Endothelial cell of umbilical vein (primary cell): ENCODE measurements around the gene GRXCR2. TPM values are rescaled to one million over a fixed set of nuclear protein-coding genes. Genes with fewer than 3 reads are reported as not detected.

Experiments used
- BruUV-seq: library from RNA; stranded (reverse); fragments of 400-500 nt; replicated peaks from 2 replicates; lab custom pipeline; 2021; lab: Mats Ljungman, UMichigan
- CTCF ChIA-PET: fragments of 300-600, 350-600 bp; sonication (Branson Sonifier 250); formaldehyde crosslinking; loops from one replicate; lab custom pipeline; 2021; ENCODE audit warnings: antibody characterized with exemption, inconsistent platforms; lab: Charles Lee
- POLR2A ChIA-PET: fragments of 300-600, 350-600 bp; sonication (Branson Sonifier 250); formaldehyde crosslinking; loops from one replicate; lab custom pipeline; 2021; ENCODE audit warnings: antibody characterized with exemption, inconsistent platforms; lab: Charles Lee
- DNase-seq: peaks from one replicate; pipeline ENCODE4 v3.0.0-alpha.2; 2011; ENCODE audit warnings: low read depth, low spot score
- FAIRE-seq: peaks from 2 replicates; lab custom pipeline; 2011; peaks lifted over from hg19 to GRCh38; lab: Jason Lieb, UNC
- H2AFZ ChIP-seq: 2 replicates; pipeline ENCODE4 v1.6.0; 2012; ENCODE audit warnings: low read depth, low read length, control low read depth, inconsistent platforms
- H3K27ac ChIP-seq: 2 replicates; pipeline ENCODE4 v1.5.1; 2011; ENCODE audit warnings: low read depth, mild to moderate bottlenecking, control low read depth, low read length, moderate library complexity; ENCODE audit not compliant: insufficient read depth
- H3K27me3 ChIP-seq, 2 experiments: 2 replicates each; pipeline versions ENCODE4 v1.6.0 to v1.6.1; 2011; ENCODE audit warnings: low read length in 2 of 2, mixed read lengths in 1 of 2; ENCODE audit not compliant: control insufficient read depth in 2 of 2, insufficient read depth in 2 of 2
- H3K36me3 ChIP-seq, 2 experiments: 2 replicates in 1 of 2; 3 replicates in 1 of 2; pipeline ENCODE4 v1.5.1; 2011; ENCODE audit warnings: low read length in 2 of 2, mild to moderate bottlenecking in 1 of 2, moderate library complexity in 1 of 2; ENCODE audit not compliant: control insufficient read depth in 2 of 2, insufficient read depth in 2 of 2; ENCODE audit errors: extremely low read depth in 1 of 2
- H3K4me1 ChIP-seq: 3 replicates; pipeline ENCODE4 v1.5.1; 2011; ENCODE audit warnings: mild to moderate bottlenecking, low read length; ENCODE audit not compliant: control insufficient read depth, insufficient read depth; ENCODE audit errors: extremely low read depth
- H3K4me2 ChIP-seq: 2 replicates; pipeline ENCODE4 v1.6.1; 2011; ENCODE audit warnings: low read length, control low read depth, mixed read lengths; ENCODE audit not compliant: insufficient read depth
- H3K4me3 ChIP-seq, 3 experiments: fragments of 200-600 bp in 1 of 3; sonication (generic), shearing (Covaris generic) in 1 of 3; replicated peaks in 1 of 3; 2 replicates each; pipeline ENCODE4 v1.5.1; 2011 to 2016; ENCODE audit warnings: control low read depth in 3 of 3, low read length in 3 of 3, mild to moderate bottlenecking in 2 of 3, inconsistent platforms in 1 of 3, low read depth in 1 of 3, moderate library complexity in 1 of 3; ENCODE audit not compliant: insufficient read depth in 1 of 3
- H3K79me2 ChIP-seq: 2 replicates; pipeline ENCODE4 v1.6.0; 2012; ENCODE audit warnings: low read length, inconsistent platforms; ENCODE audit not compliant: control insufficient read depth, insufficient read depth
- H3K9ac ChIP-seq: replicated peaks from 2 replicates; pipeline ENCODE3; 2011; ENCODE audit warnings: low read length, control low read depth; ENCODE audit not compliant: insufficient read depth; ENCODE audit errors: extremely low read depth
- H3K9me1 ChIP-seq: replicated peaks from 3 replicates; pipeline ENCODE4 v1.6.0; 2011; ENCODE audit warnings: mild to moderate bottlenecking, low read length; ENCODE audit not compliant: control insufficient read depth, insufficient read depth; ENCODE audit errors: extremely low read depth
- H3K9me3 ChIP-seq: replicated peaks from 2 replicates; pipeline ENCODE4 v1.5.1; 2012; ENCODE audit warnings: low read length, inconsistent platforms; ENCODE audit not compliant: control insufficient read depth, insufficient read depth
- H4K20me1 ChIP-seq: replicated peaks from 2 replicates; pipeline ENCODE3; 2011; ENCODE audit warnings: mild to moderate bottlenecking, low read length; ENCODE audit not compliant: control insufficient read depth, insufficient read depth; ENCODE audit errors: extremely low read depth
- CTCF ChIP-seq, 2 donors: IDR thresholded peaks; 1 replicate in 1 of 2; 2 replicates in 1 of 2; pipeline ENCODE4 v1.5.1; 2011; ENCODE audit warnings: low read length in 2 of 2, mild to moderate bottlenecking in 2 of 2, moderate library complexity in 2 of 2, control low read depth in 1 of 2, inconsistent platforms in 1 of 2, low read depth in 1 of 2; ENCODE audit not compliant: insufficient read depth in 1 of 2; ENCODE audit errors: extremely low read depth in 1 of 2
- EZH2 ChIP-seq: IDR thresholded peaks from 2 replicates; pipeline ENCODE4 v1.6.1; 2012; ENCODE audit warnings: borderline replicate concordance, low read depth, mild to moderate bottlenecking, moderate library complexity, low read length, inconsistent platforms; ENCODE audit not compliant: severe bottlenecking
- FOS ChIP-seq: IDR thresholded peaks from 2 replicates; pipeline ENCODE4 v1.6.1; 2011; ENCODE audit warnings: mild to moderate bottlenecking, low read length, moderate library complexity, borderline replicate concordance; ENCODE audit not compliant: insufficient read depth
- GATA2 ChIP-seq: IDR thresholded peaks from 2 replicates; pipeline ENCODE4 v1.7.0; 2011; ENCODE audit warnings: low read depth, mild to moderate bottlenecking, moderate library complexity, mixed read lengths, low read length; ENCODE audit not compliant: insufficient read length, insufficient read depth
- JUN ChIP-seq: IDR thresholded peaks from 2 replicates; pipeline ENCODE4 v1.6.1; 2011; ENCODE audit warnings: borderline replicate concordance, low read depth; ENCODE audit not compliant: insufficient read length, insufficient read depth
- MAX ChIP-seq: IDR thresholded peaks from 2 replicates; pipeline ENCODE4 v1.6.1; 2011; ENCODE audit not compliant: insufficient read depth, insufficient read length
- MYC ChIP-seq: IDR thresholded peaks from one replicate; pipeline ENCODE4 v1.6.1; 2011; ENCODE audit warnings: mild to moderate bottlenecking, low read depth, low read length
- POLR2A ChIP-seq: IDR thresholded peaks from 2 replicates; pipeline ENCODE4 v1.6.1; 2012; ENCODE audit warnings: low read depth, mild to moderate bottlenecking, control low read depth, low read length
- POLR2AphosphoS5 ChIP-seq: IDR thresholded peaks from 2 replicates; pipeline ENCODE4 v1.6.1; 2012; ENCODE audit warnings: low read depth, mild to moderate bottlenecking, control low read depth, low read length, moderate library complexity; ENCODE audit not compliant: insufficient read depth
- dilution Hi-C: fragments of 300-500 bp; cut with MboI; formaldehyde crosslinking; loops from one replicate; pipeline ENCODE4 v1.15.0; 2019; ENCODE audit warnings: low sequenced_read_pairs; ENCODE audit not compliant: extremely low pct_ligation_motif_present
- intact Hi-C: fragments of 100-400 bp; cut with micrococcal nuclease; formaldehyde crosslinking; loops from one replicate; pipeline ENCODE4 v1.10.0; 2022
- polyA plus RNA-seq, 4 experiments: library from polyadenylated mRNA; depleted of rRNA in 3 of 4; stranded (reverse) in 3 of 4; unstranded in 1 of 4; fragments of >200 nt; gene quantifications; 2 replicates each; pipeline versions ENCODE4 v1.2.1 to v1.2.3, GENCODE V29; 2011 to 2012; ENCODE audit warnings: missing spikeins in 1 of 4
- total RNA-seq: library from RNA; stranded (reverse); gene quantifications from 2 replicates; pipeline ENCODE4 v1.2.3, GENCODE V29; 2021

Gene GRXCR2
- total and polyA plus RNA-seq, 2 donors (not counting 3 experiments of a cell fraction or from before 2014, with no cell fraction given), result not detected

- FAIRE-seq (no peak), DNase-seq (no peak)
- no peaks in the 10 kb centered on the region for H3K27me3 ChIP-seq
- ChIA-PET CTCF (interaction anchor here (0.7 to 5.6 kb wide), 4 partner anchors 11 to 142 kb away, joined by 3 to 70 read pairs (median 4); partner anchors contain the start of gene PRELID2), POLR2A (no interaction called here)
- H4K20me1 ChIP-seq, result no peaks in the 10 kb centered on the region
- no peaks in the 10 kb centered on the region for H3K36me3 ChIP-seq
- no peak overlapping the region for H3K4me3 ChIP-seq
- dilution Hi-C loops, result no loop called here
- H3K79me2 ChIP-seq, result no peaks in the 10 kb centered on the region
- H3K4me2 ChIP-seq, result no peak overlapping the region
- H3K4me1 ChIP-seq, result peaks cover 12% of the 10 kb centered on the region
- no TSS peak for BruUV-seq
- H3K9me3 ChIP-seq, result no peaks in the 10 kb centered on the region
- no peak overlapping the region for H3K27ac ChIP-seq
- intact Hi-C loops, result loop anchor here (2.0 to 10.0 kb wide), 4 partner anchors 71 to 1621 kb away; no protein-coding TSS in a partner anchor
- TF ChIP-seq FOS (no peak), MAX (no peak), JUN (no peak), MYC (no peak), POLR2AphosphoS5 (no peak), EZH2 (no peak), POLR2A (no peak), CTCF (IDR thresholded peaks at IDR 0.05; ENCODE audit: extremely low read depth in 1 of 2, insufficient read depth in 1 of 2, low read depth in 1 of 2, low read length in 2 of 2) (no peak), GATA2 (no peak)
- H3K9ac ChIP-seq, result no peak overlapping the region
- peak overlapping the region; percentile 13 for H2AFZ ChIP-seq
- H3K9me1 ChIP-seq, result no peaks in the 10 kb centered on the region
Observed at GRCh38 chr5:145824040-145824439, 48.8 kb downstream of the GRXCR2 start.
